ENCODE results near the gene AIG1. TPM values are rescaled to one million over a fixed set of nuclear protein-coding genes. Genes with fewer than 3 reads are reported as not detected.

The AIG1 gene
- total and polyA plus RNA-seq, 4 donors, result 19.9 to 31.7 (median 27.3) TPM

DNA sequence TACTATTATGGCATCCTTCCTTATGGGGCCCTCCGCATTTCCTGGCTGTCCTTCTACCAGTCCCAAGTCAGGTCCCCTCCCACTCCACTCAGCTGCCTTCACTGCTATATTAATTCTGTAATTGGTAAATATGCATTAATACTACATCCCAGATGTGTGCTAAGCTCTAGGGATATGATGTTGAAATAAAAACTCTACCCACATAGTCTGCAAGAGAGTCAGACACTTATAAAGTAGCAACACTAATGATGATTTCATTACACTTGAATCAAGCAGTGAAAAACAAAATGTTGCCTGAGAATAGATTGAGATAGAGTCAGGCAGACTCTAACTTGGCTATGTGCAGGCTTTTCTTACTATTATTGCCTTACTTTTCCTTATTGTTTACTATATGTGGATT lies 62.4 kb downstream of the AIG1 start:
- WGBS, 2 donors, result 87 to 100% methylated on average over 1 of the region's 1 CpG
- no peak for TF ChIP-seq CTCF (IDR thresholded peaks at IDR 0.05; ENCODE audit: control extremely low read depth, extremely low read depth)
- no peak overlapping the region for H3K9ac ChIP-seq (ENCODE audit: insufficient read depth in 1 of 2, low read length in 2 of 2)

DNA sequence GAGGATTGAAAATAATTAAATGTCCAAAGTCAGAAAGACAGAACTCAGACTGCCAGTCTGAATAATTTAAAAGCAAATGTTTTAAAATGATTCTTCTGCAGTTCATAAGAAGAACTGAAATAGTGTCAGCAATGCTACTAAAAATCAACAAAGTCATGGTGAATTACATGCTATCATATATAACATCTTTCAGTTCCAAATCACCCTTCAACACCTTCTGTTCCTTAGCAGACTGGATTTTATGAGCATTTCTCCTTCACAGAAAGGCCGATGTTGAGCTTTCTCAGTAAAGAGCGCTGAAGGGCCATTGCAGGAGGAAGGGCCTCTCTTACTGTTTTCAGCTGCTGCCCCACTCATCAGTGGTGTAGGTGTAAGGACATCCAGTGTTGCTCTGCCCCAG lies 63.3 kb downstream of the AIG1 start:
- 96 to 98% methylated on average over 2 of the region's 2 CpGs for WGBS, 2 donors
- H3K36me3 ChIP-seq (ENCODE audit: control insufficient read depth in 4 of 4, insufficient read depth in 4 of 4, low read length in 4 of 4), result no peaks in the 10 kb centered on the region
- H3K27me3 ChIP-seq (ENCODE audit: control insufficient read depth in 3 of 3, insufficient read depth in 3 of 3, low read length in 2 of 3), result no peaks in the 10 kb centered on the region
- H3K9me3 ChIP-seq (ENCODE audit: control insufficient read depth in 4 of 4, insufficient read depth in 3 of 4, low read length in 3 of 4), result no peaks in the 10 kb centered on the region
- TF ChIP-seq CTCF (IDR thresholded peaks at IDR 0.05; ENCODE audit: control extremely low read depth, extremely low read depth), result no peak
- DNase-seq (no peak), ATAC-seq (ENCODE audit: insufficient read depth, low FRiP score) (no peak)
- H3K4me3 ChIP-seq, result no peak overlapping the region
- no peak overlapping the region for H3K27ac ChIP-seq (ENCODE audit: low read depth in 1 of 2, low read length in 1 of 2)
- H3K9ac ChIP-seq (ENCODE audit: insufficient read depth in 1 of 2, low read length in 2 of 2), result no peak overlapping the region
- H3K4me1 ChIP-seq (ENCODE audit: control insufficient read depth in 5 of 5, insufficient read depth in 5 of 5, low read length in 5 of 5), result peaks cover 0 to 4% (median 0%) of the 10 kb centered on the region in 5 donors

More for the DNA sequence above, 62.4 kb downstream of the AIG1 start:
- no peak for ATAC-seq (ENCODE audit: insufficient read depth, low FRiP score)
- no peak overlapping the region for H3K4me3 ChIP-seq
- no peaks in the 10 kb centered on the region for H3K36me3 ChIP-seq (ENCODE audit: control insufficient read depth in 4 of 4, insufficient read depth in 4 of 4, low read length in 4 of 4)
- peaks cover 0 to 4% (median 0%) of the 10 kb centered on the region in 5 donors for H3K4me1 ChIP-seq (ENCODE audit: control insufficient read depth in 5 of 5, insufficient read depth in 5 of 5, low read length in 5 of 5)
- no peaks in the 10 kb centered on the region for H3K27me3 ChIP-seq (ENCODE audit: control insufficient read depth in 3 of 3, insufficient read depth in 3 of 3, low read length in 2 of 3)
- H3K9me3 ChIP-seq (ENCODE audit: control insufficient read depth in 4 of 4, insufficient read depth in 3 of 4, low read length in 3 of 4), result no peaks in the 10 kb centered on the region
- no peak for DNase-seq
- H3K27ac ChIP-seq (ENCODE audit: low read depth in 1 of 2, low read length in 1 of 2), result no peak overlapping the region

GRCh38 chr6:143125455-143125854 lies 64.8 kb downstream of the AIG1 start:
- WGBS, 2 donors, result 91 to 96% methylated on average over 3 of the region's 3 CpGs
- H3K4me1 ChIP-seq (ENCODE audit: control insufficient read depth in 5 of 5, insufficient read depth in 5 of 5, low read length in 5 of 5), result peaks cover 0 to 4% (median 0%) of the 10 kb centered on the region in 5 donors
- TF ChIP-seq CTCF (IDR thresholded peaks at IDR 0.05; ENCODE audit: control extremely low read depth, extremely low read depth), result no peak
- DNase-seq, result no peak
- H3K9ac ChIP-seq (ENCODE audit: insufficient read depth in 1 of 2, low read length in 2 of 2), result no peak overlapping the region
- no peaks in the 10 kb centered on the region for H3K36me3 ChIP-seq (ENCODE audit: control insufficient read depth in 4 of 4, insufficient read depth in 4 of 4, low read length in 4 of 4)
- ATAC-seq (ENCODE audit: insufficient read depth, low FRiP score), result no peak
- H3K4me3 ChIP-seq, result no peak overlapping the region
- H3K27me3 ChIP-seq (ENCODE audit: control insufficient read depth in 3 of 3, insufficient read depth in 3 of 3, low read length in 2 of 3), result no peaks in the 10 kb centered on the region
- peaks cover 0 to 1% (median under 1%) of the 10 kb centered on the region in 4 donors for H3K9me3 ChIP-seq (ENCODE audit: control insufficient read depth in 4 of 4, insufficient read depth in 3 of 4, low read length in 3 of 4)
- no peak overlapping the region for H3K27ac ChIP-seq (ENCODE audit: low read depth in 1 of 2, low read length in 1 of 2)
